ENCODE measurements around the gene MAP3K15.

The MAP3K15 gene, protein sequence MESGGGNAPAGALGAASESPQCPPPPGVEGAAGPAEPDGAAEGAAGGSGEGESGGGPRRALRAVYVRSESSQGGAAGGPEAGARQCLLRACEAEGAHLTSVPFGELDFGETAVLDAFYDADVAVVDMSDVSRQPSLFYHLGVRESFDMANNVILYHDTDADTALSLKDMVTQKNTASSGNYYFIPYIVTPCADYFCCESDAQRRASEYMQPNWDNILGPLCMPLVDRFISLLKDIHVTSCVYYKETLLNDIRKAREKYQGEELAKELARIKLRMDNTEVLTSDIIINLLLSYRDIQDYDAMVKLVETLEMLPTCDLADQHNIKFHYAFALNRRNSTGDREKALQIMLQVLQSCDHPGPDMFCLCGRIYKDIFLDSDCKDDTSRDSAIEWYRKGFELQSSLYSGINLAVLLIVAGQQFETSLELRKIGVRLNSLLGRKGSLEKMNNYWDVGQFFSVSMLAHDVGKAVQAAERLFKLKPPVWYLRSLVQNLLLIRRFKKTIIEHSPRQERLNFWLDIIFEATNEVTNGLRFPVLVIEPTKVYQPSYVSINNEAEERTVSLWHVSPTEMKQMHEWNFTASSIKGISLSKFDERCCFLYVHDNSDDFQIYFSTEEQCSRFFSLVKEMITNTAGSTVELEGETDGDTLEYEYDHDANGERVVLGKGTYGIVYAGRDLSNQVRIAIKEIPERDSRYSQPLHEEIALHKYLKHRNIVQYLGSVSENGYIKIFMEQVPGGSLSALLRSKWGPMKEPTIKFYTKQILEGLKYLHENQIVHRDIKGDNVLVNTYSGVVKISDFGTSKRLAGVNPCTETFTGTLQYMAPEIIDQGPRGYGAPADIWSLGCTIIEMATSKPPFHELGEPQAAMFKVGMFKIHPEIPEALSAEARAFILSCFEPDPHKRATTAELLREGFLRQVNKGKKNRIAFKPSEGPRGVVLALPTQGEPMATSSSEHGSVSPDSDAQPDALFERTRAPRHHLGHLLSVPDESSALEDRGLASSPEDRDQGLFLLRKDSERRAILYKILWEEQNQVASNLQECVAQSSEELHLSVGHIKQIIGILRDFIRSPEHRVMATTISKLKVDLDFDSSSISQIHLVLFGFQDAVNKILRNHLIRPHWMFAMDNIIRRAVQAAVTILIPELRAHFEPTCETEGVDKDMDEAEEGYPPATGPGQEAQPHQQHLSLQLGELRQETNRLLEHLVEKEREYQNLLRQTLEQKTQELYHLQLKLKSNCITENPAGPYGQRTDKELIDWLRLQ (N-terminal part only)

DNA sequence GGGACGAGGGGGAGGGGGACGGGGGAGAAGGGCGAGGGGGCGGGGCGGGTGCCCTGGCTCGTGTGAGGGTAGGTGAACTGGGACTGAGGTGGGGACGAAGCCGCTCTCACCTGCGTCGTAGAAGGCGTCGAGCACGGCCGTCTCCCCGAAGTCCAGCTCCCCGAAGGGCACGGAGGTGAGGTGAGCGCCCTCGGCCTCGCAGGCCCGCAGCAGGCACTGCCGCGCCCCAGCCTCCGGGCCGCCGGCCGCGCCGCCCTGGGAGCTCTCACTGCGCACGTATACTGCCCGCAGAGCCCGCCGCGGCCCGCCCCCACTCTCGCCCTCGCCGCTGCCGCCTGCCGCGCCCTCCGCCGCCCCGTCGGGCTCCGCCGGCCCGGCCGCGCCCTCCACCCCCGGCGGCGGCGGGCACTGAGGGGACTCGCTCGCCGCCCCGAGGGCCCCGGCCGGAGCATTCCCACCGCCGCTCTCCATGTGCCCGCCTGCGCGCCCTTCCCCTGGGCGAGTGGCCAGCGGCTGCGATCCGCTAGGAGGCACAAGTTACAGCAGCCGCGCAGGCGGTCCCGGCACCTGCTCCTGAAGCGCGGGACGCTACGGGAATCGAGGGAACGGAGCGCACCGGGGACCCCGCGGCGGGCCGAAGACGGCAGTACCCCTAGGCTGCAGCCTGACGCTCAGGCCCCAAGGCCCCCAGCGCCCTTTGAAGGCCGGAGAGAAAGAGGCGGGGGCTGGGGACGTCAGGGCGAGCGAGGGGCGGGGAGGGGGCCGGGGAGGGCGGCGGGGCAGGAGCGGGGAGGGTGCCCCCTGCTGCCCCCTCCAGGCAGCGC is at the start of gene MAP3K15:
Gene MAP3K15, minus strand, starts transcription at position 718 of the 824 bp plus-strand sequence. Its CDS starts 247 bp downstream, at position 471.
- TF ChIP-seq GATA3 (IDR thresholded peaks at IDR 0.05; ENCODE audit: low read depth, low read length): no peak
- no peak for TF ChIP-seq GATA2 (IDR thresholded peaks at IDR 0.05; ENCODE audit: low read depth, low read length)

DNA sequence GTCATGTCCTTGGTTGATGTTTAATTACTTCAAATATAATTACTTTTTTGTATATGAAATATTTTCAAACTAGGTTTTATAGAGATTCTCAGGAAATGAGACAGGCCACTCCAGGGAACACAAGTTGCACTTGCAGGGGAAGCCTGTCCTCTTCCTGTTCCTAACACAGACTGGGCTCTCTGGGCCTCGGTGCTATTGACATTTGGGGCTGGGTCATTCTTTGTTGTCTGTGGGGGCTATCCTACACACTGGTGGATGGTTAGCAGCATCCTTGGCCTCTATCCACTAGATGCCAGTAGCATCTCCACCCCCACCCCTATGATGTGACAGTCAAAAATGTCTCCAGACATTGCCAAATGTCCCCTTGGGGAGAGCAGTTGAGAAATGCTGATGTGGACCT is 49.3 kb upstream of the MAP3K15 start:
- TF ChIP-seq GATA2 (IDR thresholded peaks at IDR 0.05; ENCODE audit: low read depth, low read length) (no peak), GATA3 (IDR thresholded peaks at IDR 0.05; ENCODE audit: low read depth, low read length) (no peak)

DNA sequence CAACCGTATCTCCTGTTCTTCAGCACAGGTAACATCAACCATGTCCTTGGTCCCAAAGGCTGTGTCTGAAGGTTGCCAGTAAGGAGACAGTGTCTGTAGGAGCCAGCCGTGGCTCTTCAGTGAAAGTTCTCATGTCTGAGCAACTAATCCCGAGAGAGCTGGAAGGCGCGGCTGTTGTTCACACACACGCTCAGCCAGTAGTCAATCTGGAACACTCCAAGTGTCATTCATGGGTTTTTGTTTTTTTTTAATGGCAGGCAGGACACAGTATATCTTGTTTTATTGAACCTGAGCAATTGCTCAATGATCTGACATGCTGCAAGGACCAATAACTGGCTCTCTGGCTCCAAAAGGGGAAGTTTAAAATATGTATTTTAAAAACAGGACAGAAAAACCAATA is 48.4 kb upstream of the MAP3K15 start:
- TF ChIP-seq GATA3 (IDR thresholded peaks at IDR 0.05; ENCODE audit: low read depth, low read length) (no peak), GATA2 (IDR thresholded peaks at IDR 0.05; ENCODE audit: low read depth, low read length) (no peak)

DNA sequence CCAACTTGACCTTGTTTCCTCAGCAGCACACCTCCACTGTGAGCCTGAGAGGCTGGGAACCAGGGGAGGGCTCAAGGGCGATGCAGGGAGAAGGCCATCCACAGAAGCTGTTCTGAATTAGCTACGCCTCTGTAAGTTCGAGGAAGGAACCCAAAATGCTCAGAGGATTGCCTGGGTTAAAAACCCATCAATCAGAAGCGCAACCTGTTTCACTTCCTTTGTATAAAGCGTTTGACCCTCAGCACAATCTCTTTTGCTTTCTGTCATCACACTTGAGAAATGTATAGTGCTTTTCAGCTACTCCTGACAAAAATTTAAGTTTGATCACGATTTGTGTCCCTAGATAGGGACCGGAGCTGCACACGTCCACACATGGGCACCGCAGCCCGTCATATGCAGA is 48.0 kb upstream of the MAP3K15 start:
- no peak for TF ChIP-seq GATA2 (IDR thresholded peaks at IDR 0.05; ENCODE audit: low read depth, low read length)
- no peak for TF ChIP-seq GATA3 (IDR thresholded peaks at IDR 0.05; ENCODE audit: low read depth, low read length)

DNA sequence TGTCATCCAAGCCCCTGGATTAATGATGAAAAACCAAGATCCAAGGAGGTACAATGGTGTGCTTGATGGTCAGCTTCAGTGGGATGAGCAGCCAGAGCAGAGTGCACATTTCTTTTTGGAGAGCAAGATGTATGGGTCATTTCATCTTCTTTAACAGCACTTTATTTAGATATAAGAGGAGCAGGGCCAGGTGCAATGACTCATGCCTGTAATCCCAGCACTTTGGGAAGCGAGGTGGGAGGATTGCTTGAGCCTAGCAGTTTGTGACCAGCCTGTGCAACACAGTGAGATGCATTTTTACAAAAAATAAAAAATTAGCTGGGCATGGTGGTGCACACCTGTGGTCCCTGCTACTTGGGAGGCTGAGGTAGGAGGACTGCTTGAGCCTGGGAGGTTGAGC is 45.3 kb upstream of the MAP3K15 start:
- no peak for TF ChIP-seq GATA2 (IDR thresholded peaks at IDR 0.05; ENCODE audit: low read depth, low read length)
- TF ChIP-seq GATA3 (IDR thresholded peaks at IDR 0.05; ENCODE audit: low read depth, low read length): no peak

DNA sequence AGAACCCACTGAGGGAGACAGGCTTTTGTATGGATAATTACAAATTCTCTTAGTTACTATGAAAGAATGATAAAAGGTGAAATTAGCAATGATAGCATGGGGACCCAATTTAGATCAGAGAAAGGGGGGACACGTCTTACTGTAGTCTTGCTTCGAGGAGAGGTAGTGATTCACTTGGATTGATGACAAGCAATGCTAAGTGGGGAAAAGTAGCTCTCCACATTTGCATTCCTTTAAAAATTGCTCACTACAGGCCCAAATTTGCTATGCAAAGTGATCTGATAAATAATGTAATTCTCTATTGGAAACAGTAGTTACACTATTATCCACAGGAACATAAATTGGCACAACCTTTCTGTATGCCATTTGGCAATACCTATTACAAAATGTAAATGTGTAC is 42.5 kb upstream of the MAP3K15 start:
- TF ChIP-seq GATA2 (IDR thresholded peaks at IDR 0.05; ENCODE audit: low read depth, low read length) (no peak), GATA3 (IDR thresholded peaks at IDR 0.05; ENCODE audit: low read depth, low read length) (no peak)

DNA sequence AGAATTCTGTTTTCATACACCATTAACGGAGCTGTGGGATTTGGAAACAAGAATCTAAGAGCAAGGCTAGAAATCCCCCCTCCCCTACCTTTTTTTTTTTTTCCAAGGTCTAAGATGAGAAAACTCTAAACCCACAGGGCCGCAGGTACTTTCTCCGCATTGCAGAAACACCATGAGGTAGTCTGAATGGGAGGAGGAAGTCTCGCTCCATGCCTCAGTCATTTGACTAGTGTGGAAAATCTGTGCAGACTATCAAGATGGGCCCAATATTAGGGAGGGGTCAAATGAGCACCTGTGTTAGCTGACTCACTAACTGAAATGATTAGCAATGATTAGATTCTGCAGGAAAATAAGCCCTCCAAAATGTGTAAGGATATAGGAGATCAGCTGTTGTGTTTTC is 40.9 kb upstream of the MAP3K15 start:
- TF ChIP-seq GATA3 (IDR thresholded peaks at IDR 0.05; ENCODE audit: low read depth, low read length): no peak
- TF ChIP-seq GATA2 (IDR thresholded peaks at IDR 0.05; ENCODE audit: low read depth, low read length): no peak

DNA sequence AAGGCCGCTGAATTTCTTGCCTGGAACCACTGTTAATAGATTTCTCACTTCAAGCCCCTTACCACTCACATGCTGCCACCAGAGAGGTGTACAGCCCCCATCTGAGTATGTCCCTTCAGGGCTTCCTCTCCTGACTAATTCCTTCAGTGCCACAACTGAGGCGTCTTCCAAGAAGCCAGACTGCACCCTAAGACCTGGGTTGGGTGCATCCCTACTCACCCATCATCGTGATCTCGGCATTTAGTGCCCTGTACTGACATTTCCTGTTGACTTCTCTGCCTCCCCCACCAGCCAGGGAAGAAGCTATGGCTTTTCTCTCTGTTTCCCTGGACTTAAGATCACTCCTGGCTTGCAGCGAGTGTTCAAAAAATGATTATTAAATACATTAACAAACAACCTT is 40.4 kb upstream of the MAP3K15 start:
- TF ChIP-seq GATA3 (IDR thresholded peaks at IDR 0.05; ENCODE audit: low read depth, low read length): no peak
- no peak for TF ChIP-seq GATA2 (IDR thresholded peaks at IDR 0.05; ENCODE audit: low read depth, low read length)

DNA sequence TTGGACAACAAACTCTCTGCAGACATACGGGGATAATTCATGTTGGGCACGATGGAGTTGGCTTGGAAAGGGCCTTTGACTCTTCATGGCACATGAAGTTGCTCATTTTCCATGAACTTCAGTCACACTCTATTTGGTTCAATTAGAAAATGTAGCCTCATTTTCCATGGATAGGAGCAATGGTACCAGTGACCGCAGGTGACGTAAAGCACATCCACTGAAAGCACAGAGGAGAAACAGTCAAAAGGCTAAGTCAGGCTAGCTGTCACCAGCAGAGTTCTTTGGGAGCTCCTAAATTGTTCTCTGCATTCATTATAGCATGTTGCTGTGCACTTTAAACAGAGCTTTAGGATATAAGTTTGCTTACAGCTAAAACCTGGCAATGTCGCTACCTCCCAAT is 39.9 kb upstream of the MAP3K15 start:
- TF ChIP-seq GATA3 (IDR thresholded peaks at IDR 0.05; ENCODE audit: low read depth, low read length) (no peak), GATA2 (IDR thresholded peaks at IDR 0.05; ENCODE audit: low read depth, low read length) (no peak)

DNA sequence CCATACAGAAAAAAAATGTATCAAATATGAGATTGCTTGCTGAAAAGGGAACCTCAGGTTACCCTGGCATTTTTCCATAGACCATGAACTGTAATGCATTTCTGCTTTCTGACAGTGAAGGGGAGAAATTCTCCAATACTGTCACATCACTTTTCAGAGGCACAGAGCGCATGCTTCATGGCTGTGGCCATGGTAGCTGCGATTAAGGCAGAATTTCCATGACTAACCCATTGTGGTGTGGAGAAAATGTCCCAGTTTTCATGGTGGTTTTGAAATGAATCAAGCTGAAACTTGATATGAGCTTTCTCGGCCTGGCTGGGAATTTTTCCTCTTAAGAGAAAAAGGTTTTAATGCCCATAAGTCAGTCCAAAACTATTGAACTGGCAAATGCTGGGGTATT is 39.5 kb upstream of the MAP3K15 start:
- TF ChIP-seq GATA3 (IDR thresholded peaks at IDR 0.05; ENCODE audit: low read depth, low read length) (no peak), GATA2 (IDR thresholded peaks at IDR 0.05; ENCODE audit: low read depth, low read length) (no peak)

DNA sequence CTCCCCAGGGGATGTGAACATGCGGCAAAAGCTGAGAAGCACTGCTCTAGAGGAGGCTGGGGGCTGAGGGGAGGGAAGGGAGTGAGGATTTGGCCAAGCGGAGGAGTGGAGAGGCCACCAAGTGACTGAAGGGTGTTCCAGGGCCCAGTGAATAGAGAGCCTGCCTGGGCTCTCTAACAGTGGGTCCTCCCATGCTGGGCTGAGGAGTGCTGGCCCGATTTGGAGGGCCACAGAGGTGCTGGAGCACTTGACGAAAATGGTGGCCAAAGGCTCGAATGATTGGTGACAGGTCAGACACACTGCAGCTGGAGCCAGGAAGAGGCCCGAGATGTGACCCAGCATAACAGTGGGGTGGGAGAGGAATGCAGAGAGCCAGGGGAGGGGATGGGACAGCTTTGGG is 37.5 kb upstream of the MAP3K15 start:
- no peak for TF ChIP-seq GATA2 (IDR thresholded peaks at IDR 0.05; ENCODE audit: low read depth, low read length)
- no peak for TF ChIP-seq GATA3 (IDR thresholded peaks at IDR 0.05; ENCODE audit: low read depth, low read length)

DNA sequence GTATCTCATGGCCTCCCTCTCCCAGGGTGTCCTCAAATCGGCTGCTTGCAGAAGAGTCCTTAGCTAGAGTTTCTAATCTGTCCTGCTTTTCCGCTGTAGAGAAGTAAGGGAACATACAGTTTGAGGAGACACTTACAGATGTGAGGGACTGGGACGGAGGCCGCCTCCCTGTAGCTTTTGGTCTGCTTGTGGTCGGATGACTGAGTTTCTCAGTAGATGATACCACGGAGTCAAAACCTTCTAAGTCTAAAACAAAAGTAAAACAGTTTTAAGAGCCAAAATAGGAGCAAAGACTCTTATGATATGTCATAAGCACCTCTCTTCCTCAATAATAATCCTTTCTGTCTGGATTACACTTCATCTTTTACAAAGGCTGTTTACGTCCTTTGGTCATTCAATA is 34.5 kb upstream of the MAP3K15 start:
- TF ChIP-seq GATA2 (IDR thresholded peaks at IDR 0.05; ENCODE audit: low read depth, low read length) (no peak), GATA3 (IDR thresholded peaks at IDR 0.05; ENCODE audit: low read depth, low read length) (no peak)

DNA sequence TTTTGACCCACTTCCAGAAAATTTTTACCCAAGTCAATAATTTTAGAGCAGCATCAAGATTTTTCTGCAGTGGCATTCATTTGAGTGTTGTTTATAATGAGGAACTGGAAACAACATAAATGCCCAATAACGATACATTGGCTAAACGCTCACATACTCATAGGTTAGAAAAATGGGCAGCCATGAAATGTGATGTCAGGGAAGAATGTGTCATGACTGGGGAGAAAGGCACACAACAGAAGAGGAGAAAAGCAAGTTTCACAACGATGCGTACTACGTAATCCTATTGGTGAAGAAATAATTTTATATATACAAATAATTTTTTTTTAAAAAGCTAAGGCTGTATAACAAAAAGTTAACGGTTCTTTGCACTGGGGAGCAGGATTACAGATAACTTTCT is 33.6 kb upstream of the MAP3K15 start:
- TF ChIP-seq GATA2 (IDR thresholded peaks at IDR 0.05; ENCODE audit: low read depth, low read length): no peak
